NCI-H2107 (cell line): ENCODE measurements around the gene MYL10.
"Not testable (repeated sequence)": the region's sequence is repeated elsewhere in the genome, so short reads cannot be mapped to it uniquely, and the experiment has no call there.

ENCODE experiments used
- DNase-seq: peaks from one replicate; lab custom pipeline; 2025; lab: John Stamatoyannopoulos, UW

The MYL10 gene

GRCh38 chr7:101651112-101651511 lies 22.0 kb upstream of the MYL10 start:
- no peak for DNase-seq

- no peak for DNase-seq
Observed at GRCh38 chr7:101650579-101651081, 21.5 kb upstream of the MYL10 start.

- not testable (repeated sequence) for DNase-seq
Observed at GRCh38 chr7:101647876-101648275, 18.8 kb upstream of the MYL10 start.

GRCh38 chr7:101645951-101646350 lies 16.9 kb upstream of the MYL10 start:
- DNase-seq, result no peak

GRCh38 chr7:101644879-101645278 lies 15.8 kb upstream of the MYL10 start:
- no peak for DNase-seq

GRCh38 chr7:101639127-101639526 lies 10.0 kb upstream of the MYL10 start:
- not testable (repeated sequence) for DNase-seq

- no peak for DNase-seq
Observed at GRCh38 chr7:101636822-101637623, 7.9 kb upstream of the MYL10 start.

- DNase-seq, result no peak
Observed at GRCh38 chr7:101635484-101635883, 6.4 kb upstream of the MYL10 start.

- no peak for DNase-seq
Observed at GRCh38 chr7:101634196-101634717, 5.2 kb upstream of the MYL10 start.

- no peak for DNase-seq
Observed at GRCh38 chr7:101633511-101633910, 4.4 kb upstream of the MYL10 start.

GRCh38 chr7:101632641-101633040 lies 3.5 kb upstream of the MYL10 start:
- DNase-seq, result no peak

- DNase-seq, result no peak
Observed at GRCh38 chr7:101631224-101631714, 2.2 kb upstream of the MYL10 start.

GRCh38 chr7:101630591-101630990 lies 1.5 kb upstream of the MYL10 start:
- no peak for DNase-seq

- no peak for DNase-seq
Observed at GRCh38 chr7:101628522-101628921, 574 bp downstream of the MYL10 start.

GRCh38 chr7:101626758-101627157 lies 2.3 kb downstream of the MYL10 start:
- DNase-seq, result no peak

- DNase-seq, result no peak
Observed at GRCh38 chr7:101626069-101626671, 2.9 kb downstream of the MYL10 start.

- no peak for DNase-seq
Observed at GRCh38 chr7:101625031-101625791, 3.9 kb downstream of the MYL10 start.

GRCh38 chr7:101624246-101625001 lies 4.7 kb downstream of the MYL10 start:
- no peak for DNase-seq

GRCh38 chr7:101622609-101623173 lies 6.4 kb downstream of the MYL10 start:
- no peak for DNase-seq

GRCh38 chr7:101620991-101621390 lies 8.1 kb downstream of the MYL10 start:
- no peak for DNase-seq

- DNase-seq, result no peak
Observed at GRCh38 chr7:101620395-101620794, 8.7 kb downstream of the MYL10 start.
